Panc1 (cell line): ENCODE measurements around the gene HTR4. TPM values are rescaled to one million over a fixed set of nuclear protein-coding genes. Genes with fewer than 3 reads are reported as not detected.

Experiments used
- ATAC-seq: fragments of 200-7000 bp; cut with Tn5 transposase; 2 replicates; pipeline ENCODE4 v1.9.1; 2020; ENCODE audit warnings: mild to moderate bottlenecking, moderate library complexity
- BruUV-seq: library from RNA; stranded (reverse); fragments of 400-500 nt; replicated peaks from 2 replicates; lab custom pipeline; 2021; lab: Mats Ljungman, UMichigan
- CTCF ChIA-PET: fragments of 300-600 bp; sonication (Branson Sonifier 250); formaldehyde crosslinking; loops from one replicate; lab custom pipeline; 2022; ENCODE audit warnings: antibody characterized with exemption; lab: Charles Lee
- POLR2A ChIA-PET: fragments of 300-600 bp; sonication (Branson Sonifier 250); formaldehyde crosslinking; loops from one replicate; lab custom pipeline; 2022; ENCODE audit warnings: antibody characterized with exemption; lab: Charles Lee
- DNase-seq: peaks from one replicate; pipeline ENCODE4 v3.0.0-alpha.2; 2010; ENCODE audit warnings: low read depth, low spot score
- H3K27ac ChIP-seq: 2 replicates; pipeline ENCODE4 v1.5.1; 2011; ENCODE audit warnings: mild to moderate bottlenecking, low read length, inconsistent platforms
- H3K27me3 ChIP-seq: fragments of 200-500 bp; sonication (Bioruptor generic); 2 replicates; pipeline ENCODE4 v1.6.0; 2014; ENCODE audit warnings: low read length, inconsistent platforms; ENCODE audit not compliant: control insufficient read depth, insufficient read depth
- H3K36me3 ChIP-seq: fragments of 200-500 bp; sonication (Bioruptor generic); 2 replicates; pipeline ENCODE4 v1.5.1; 2014; ENCODE audit warnings: inconsistent platforms, mild to moderate bottlenecking, low read length, moderate library complexity; ENCODE audit not compliant: control insufficient read depth, insufficient read depth
- H3K4me1 ChIP-seq: 2 replicates; pipeline ENCODE4 v1.5.1; 2011; ENCODE audit warnings: inconsistent platforms, mild to moderate bottlenecking, low read length, moderate library complexity; ENCODE audit not compliant: control insufficient read depth, insufficient read depth
- H3K4me3 ChIP-seq, 2 experiments: 2 replicates each; pipeline ENCODE4 v1.5.1; 2011 to 2012; ENCODE audit warnings: low read depth in 2 of 2, low read length in 2 of 2, mild to moderate bottlenecking in 2 of 2, inconsistent platforms in 1 of 2, moderate library complexity in 1 of 2
- H3K9me3 ChIP-seq: fragments of 200-500 bp; sonication (Bioruptor generic); 2 replicates; pipeline ENCODE4 v1.5.1; 2014; ENCODE audit warnings: low read depth, mild to moderate bottlenecking, inconsistent platforms, low read length, moderate library complexity; ENCODE audit not compliant: control insufficient read depth, insufficient read depth
- CTCF ChIP-seq: fragments of 450-650 bp; IDR thresholded peaks from 2 replicates; pipeline ENCODE4 v1.5.1; 2017; ENCODE audit warnings: mild to moderate bottlenecking
- POLR2AphosphoS5 ChIP-seq: IDR thresholded peaks from 2 replicates; pipeline ENCODE4 v1.6.1; 2012; ENCODE audit warnings: mild to moderate bottlenecking, low read depth, low read length, moderate library complexity
- REST ChIP-seq, 2 experiments: IDR thresholded peaks; 2 replicates each; pipeline ENCODE4 v1.6.1; 2011 to 2012; ENCODE audit warnings: low read depth in 2 of 2, control low read depth in 1 of 2, low read length in 1 of 2, mild to moderate bottlenecking in 1 of 2, moderate library complexity in 1 of 2; ENCODE audit not compliant: insufficient read depth in 1 of 2
- SIN3A ChIP-seq: IDR thresholded peaks from 2 replicates; pipeline ENCODE4 v1.6.1; 2012; ENCODE audit warnings: low read depth, mild to moderate bottlenecking, low read length, moderate library complexity, borderline replicate concordance; ENCODE audit not compliant: insufficient read depth
- TCF7L2 ChIP-seq: IDR thresholded peaks from 2 replicates; pipeline ENCODE4 v1.6.1; 2011; ENCODE audit warnings: mild to moderate bottlenecking, low read depth, low read length, inconsistent platforms
- in situ Hi-C: cut with HindIII; loops from 2 replicates; pipeline ENCODE4 v1.10.0; 2016; ENCODE audit warnings: low sequenced_read_pairs, low pct_unique_long_range_greater_than_20kb
- intact Hi-C: fragments of 100-400 bp; cut with micrococcal nuclease; formaldehyde crosslinking; loops from one replicate; pipeline ENCODE4 v1.10.0; 2022; ENCODE audit not compliant: unreplicated experiment
- total RNA-seq: library from RNA; stranded (reverse); gene quantifications from one replicate; pipeline ENCODE4 v1.2.1, GENCODE V29; 2021; ENCODE audit not compliant: unreplicated experiment

HTR4 gene
- total RNA-seq, 1 experiment from 2014 or later: not detected

- no peak overlapping the region for H3K4me3 ChIP-seq
- H3K36me3 ChIP-seq: no peaks in the 10 kb centered on the region
- intact Hi-C loops (no loop called here), in situ Hi-C loops (no loop called here)
- POLR2A ChIA-PET: no interaction called here
- no peaks in the 10 kb centered on the region for H3K9me3 ChIP-seq
- ATAC-seq (no peak), DNase-seq (no peak)
- TF ChIP-seq TCF7L2 (no peak), POLR2AphosphoS5 (no peak), REST (IDR thresholded peaks at IDR 0.05; ENCODE audit: insufficient read depth in 1 of 2, low read depth in 2 of 2, low read length in 1 of 2) (no peak), SIN3A (no peak), CTCF (no peak)
- no peaks in the 10 kb centered on the region for H3K4me1 ChIP-seq
- no TSS peak for BruUV-seq
- no peak overlapping the region for H3K27ac ChIP-seq
- H3K27me3 ChIP-seq: no peaks in the 10 kb centered on the region
- CTCF ChIA-PET: no interaction called here
These were observed 97.5 kb downstream of the HTR4 start for GRCh38 chr5:148556835-148557234.

- in situ Hi-C loops (no loop called here), intact Hi-C loops (no loop called here)
- Histone ChIP-seq H3K4me3 (no peak overlapping the region), H3K27ac (no peak overlapping the region), H3K9me3 (no peaks in the 10 kb centered on the region), H3K36me3 (no peaks in the 10 kb centered on the region), H3K27me3 (no peaks in the 10 kb centered on the region), H3K4me1 (no peaks in the 10 kb centered on the region)
- POLR2A ChIA-PET: no interaction called here
- no peak for ATAC-seq
- BruUV-seq: no TSS peak
- TF ChIP-seq POLR2AphosphoS5 (no peak), REST (IDR thresholded peaks at IDR 0.05; ENCODE audit: insufficient read depth in 1 of 2, low read depth in 2 of 2, low read length in 1 of 2) (no peak), SIN3A (no peak), CTCF (no peak), TCF7L2 (no peak)
- no peak for DNase-seq
- CTCF ChIA-PET: no interaction called here
These were observed 99.7 kb downstream of the HTR4 start for GRCh38 chr5:148554621-148555020.
